Uterus (tissue), 4 donors: ENCODE measurements around the gene ZAP70. TPM values are rescaled to one million over a fixed set of nuclear protein-coding genes. Genes with fewer than 3 reads are reported as not detected.

ENCODE experiments used
- DNase-seq, 2 donors: peaks; one replicate each; pipeline ENCODE4 v3.0.0-alpha.2; 2019 to 2020
- H3K27ac ChIP-seq, 2 donors: fragments of 200-600 bp; sonication (generic); 1 replicate in 1 of 2; 2 replicates in 1 of 2; pipeline ENCODE4 v1.5.1; 2016 to 2018
- H3K27me3 ChIP-seq, 2 donors: fragments of 200-600 bp; sonication (generic); one replicate each; pipeline ENCODE4 v1.5.1; 2018 to 2019; ENCODE audit warnings: control low read depth in 1 of 2
- H3K36me3 ChIP-seq, 2 donors: fragments of 200-600 bp; sonication (generic); one replicate each; pipeline ENCODE4 v1.5.1; 2019; ENCODE audit warnings: control low read depth in 1 of 2
- H3K4me1 ChIP-seq, 2 donors: fragments of 200-600 bp; sonication (generic); one replicate each; pipeline ENCODE4 v1.5.1; 2018 to 2019; ENCODE audit warnings: control low read depth in 1 of 2
- H3K4me3 ChIP-seq, 2 donors: fragments of 200-600 bp; sonication (generic); 1 replicate in 1 of 2; 2 replicates in 1 of 2; pipeline ENCODE4 v1.5.1; 2018 to 2019; ENCODE audit warnings: mild to moderate bottlenecking in 1 of 2
- H3K9me3 ChIP-seq, 2 donors: fragments of 200-600 bp; sonication (generic); one replicate each; pipeline ENCODE4 v1.5.1; 2019; ENCODE audit warnings: control low read depth in 1 of 2
- POLR2A ChIP-seq, 2 donors: fragments of 450-650 bp; IDR thresholded peaks; one replicate each; pipeline ENCODE4 v1.6.1; 2016; ENCODE audit warnings: antibody characterized with exemption in 2 of 2, mild to moderate bottlenecking in 1 of 2, moderate library complexity in 1 of 2
- intact Hi-C: fragments of 100-400 bp; cut with DNase I; formaldehyde crosslinking; loops from one replicate; pipeline ENCODE4 v1.15.1; 2023; ENCODE audit warnings: low total_unique reads
- total RNA-seq, 4 donors: library from RNA; depleted of rRNA in 3 of 4; stranded (reverse); fragments of >200 nt in 3 of 4; gene quantifications; one replicate each; pipeline versions ENCODE4 v1.1.0 to v1.2.4, GENCODE V29; 2014 to 2023
- TF ChIP-seq, protein P1 (sequence below), 4 experiments: fragments of 200-600 bp in 2 of 4; fragments of 450-650 bp in 2 of 4; sonication (generic) in 2 of 4; IDR thresholded peaks; one replicate each; pipeline ENCODE4 v1.5.1; 2016 to 2019; ENCODE audit warnings: antibody characterized with exemption in 4 of 4, mild to moderate bottlenecking in 2 of 4, moderate library complexity in 1 of 4
- donor health status: DM: yes; HTN: yes; CAD: no.

The ZAP70 gene
- total RNA-seq, 4 donors from 2014 or later, result 3.3 to 11.2 (median 5.1) TPM

GRCh38 chr2:97716695-97717612 is 3.6 kb downstream of the ZAP70 start:
- H3K36me3 ChIP-seq, result no peaks in the 10 kb centered on the region
- H3K4me1 ChIP-seq, result no peaks in the 10 kb centered on the region
- intact Hi-C loops, result no loop called here
- no peak overlapping the region for H3K27ac ChIP-seq
- H3K27me3 ChIP-seq, result no peaks in the 10 kb centered on the region
- TF ChIP-seq, protein P1, sequence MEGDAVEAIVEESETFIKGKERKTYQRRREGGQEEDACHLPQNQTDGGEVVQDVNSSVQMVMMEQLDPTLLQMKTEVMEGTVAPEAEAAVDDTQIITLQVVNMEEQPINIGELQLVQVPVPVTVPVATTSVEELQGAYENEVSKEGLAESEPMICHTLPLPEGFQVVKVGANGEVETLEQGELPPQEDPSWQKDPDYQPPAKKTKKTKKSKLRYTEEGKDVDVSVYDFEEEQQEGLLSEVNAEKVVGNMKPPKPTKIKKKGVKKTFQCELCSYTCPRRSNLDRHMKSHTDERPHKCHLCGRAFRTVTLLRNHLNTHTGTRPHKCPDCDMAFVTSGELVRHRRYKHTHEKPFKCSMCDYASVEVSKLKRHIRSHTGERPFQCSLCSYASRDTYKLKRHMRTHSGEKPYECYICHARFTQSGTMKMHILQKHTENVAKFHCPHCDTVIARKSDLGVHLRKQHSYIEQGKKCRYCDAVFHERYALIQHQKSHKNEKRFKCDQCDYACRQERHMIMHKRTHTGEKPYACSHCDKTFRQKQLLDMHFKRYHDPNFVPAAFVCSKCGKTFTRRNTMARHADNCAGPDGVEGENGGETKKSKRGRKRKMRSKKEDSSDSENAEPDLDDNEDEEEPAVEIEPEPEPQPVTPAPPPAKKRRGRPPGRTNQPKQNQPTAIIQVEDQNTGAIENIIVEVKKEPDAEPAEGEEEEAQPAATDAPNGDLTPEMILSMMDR (IDR thresholded peaks at IDR 0.05), result no peak
- TF ChIP-seq POLR2A (IDR thresholded peaks at IDR 0.05), result no peak
- no peak for DNase-seq
- H3K4me3 ChIP-seq, result no peak overlapping the region
- H3K9me3 ChIP-seq, result no peaks in the 10 kb centered on the region

GRCh38 chr2:97717613-97717995 is 4.2 kb downstream of the ZAP70 start:
- no peaks in the 10 kb centered on the region for H3K9me3 ChIP-seq
- no peaks in the 10 kb centered on the region for H3K27me3 ChIP-seq
- no peak for TF ChIP-seq POLR2A (IDR thresholded peaks at IDR 0.05)
- TF ChIP-seq, protein P1 (IDR thresholded peaks at IDR 0.05), result no peak
- H3K4me1 ChIP-seq, result no peaks in the 10 kb centered on the region
- H3K27ac ChIP-seq, result no peak overlapping the region
- H3K4me3 ChIP-seq, result no peak overlapping the region
- no peaks in the 10 kb centered on the region for H3K36me3 ChIP-seq
- no peak for DNase-seq
- intact Hi-C loops, result no loop called here

DNA sequence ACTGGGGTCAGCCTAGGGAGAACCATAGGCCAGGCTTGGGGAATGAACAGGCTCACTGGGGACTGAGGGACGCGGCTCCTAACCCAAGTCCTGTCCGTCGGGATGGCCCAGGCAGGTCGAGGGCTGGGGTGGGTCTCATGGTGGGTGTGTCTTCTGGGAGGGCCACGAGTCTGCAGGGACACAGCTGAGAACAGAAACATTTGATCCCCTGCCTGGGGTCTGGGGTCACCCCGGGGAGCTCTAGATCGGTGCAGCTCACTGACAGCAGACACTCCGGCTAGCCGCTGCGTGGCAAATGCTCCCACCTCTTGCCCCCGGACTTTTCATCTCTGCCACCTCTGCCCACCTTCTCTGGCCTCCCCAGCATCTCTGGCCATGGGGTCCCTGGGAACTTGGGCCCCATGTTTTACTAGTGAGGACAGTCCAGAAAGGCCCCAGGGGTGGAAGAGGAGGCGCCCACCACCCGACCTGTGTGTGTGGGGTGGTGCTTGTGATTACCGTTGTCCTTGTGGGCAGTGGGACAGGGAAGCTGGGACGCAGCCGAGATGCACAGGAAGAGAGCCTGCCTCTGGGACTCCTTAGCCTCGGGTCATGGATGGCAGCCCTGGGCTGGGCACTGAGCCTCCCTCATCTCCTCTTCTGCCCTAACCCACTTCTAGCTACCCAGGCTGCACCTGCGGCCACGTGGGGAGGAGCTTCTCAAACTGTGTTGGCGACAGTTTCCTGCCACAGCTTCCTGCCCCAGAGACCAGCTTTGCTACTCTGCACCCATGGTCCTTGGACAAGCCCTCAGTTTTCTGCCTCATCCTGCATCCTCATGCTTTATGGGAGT is 4.9 kb downstream of the ZAP70 start:
- Histone ChIP-seq H3K27ac (no peak overlapping the region), H3K4me3 (no peak overlapping the region), H3K27me3 (no peaks in the 10 kb centered on the region), H3K9me3 (no peaks in the 10 kb centered on the region), H3K4me1 (no peaks in the 10 kb centered on the region), H3K36me3 (no peaks in the 10 kb centered on the region)
- intact Hi-C loops, result no loop called here
- TF ChIP-seq, protein P1 (IDR thresholded peaks at IDR 0.05), result no peak
- no peak for TF ChIP-seq POLR2A (IDR thresholded peaks at IDR 0.05)
- no peak for DNase-seq

GRCh38 chr2:97718942-97719341 is 5.6 kb downstream of the ZAP70 start:
- no peaks in the 10 kb centered on the region for H3K4me1 ChIP-seq
- no peak for DNase-seq
- H3K9me3 ChIP-seq, result no peaks in the 10 kb centered on the region
- H3K4me3 ChIP-seq, result no peak overlapping the region
- H3K36me3 ChIP-seq, result no peaks in the 10 kb centered on the region
- no peak overlapping the region for H3K27ac ChIP-seq
- H3K27me3 ChIP-seq, result no peaks in the 10 kb centered on the region
- intact Hi-C loops, result no loop called here
- TF ChIP-seq POLR2A (IDR thresholded peaks at IDR 0.05), result no peak
- TF ChIP-seq, protein P1 (IDR thresholded peaks at IDR 0.05), result no peak
